Kidney (tissue), 14 donors: ENCODE measurements around the gene C2orf92. TPM values are rescaled to one million over a fixed set of nuclear protein-coding genes. Genes with fewer than 3 reads are reported as not detected.

Experiments used
- DNase-seq, 5 donors: peaks; one replicate each; pipeline ENCODE4 v3.0.0-alpha.2; 2013 to 2020
- FAIRE-seq: peaks from 2 replicates; lab custom pipeline; 2012; peaks lifted over from hg19 to GRCh38; lab: Jason Lieb, UNC
- H3K27ac ChIP-seq, 2 donors: one replicate each; pipeline ENCODE4 v1.7.0; 2013; ENCODE audit warnings: low read depth in 2 of 2, low read length in 2 of 2, inconsistent platforms in 1 of 2
- H3K27me3 ChIP-seq: one replicate; pipeline ENCODE4 v1.7.1; 2013; ENCODE audit warnings: low read length, inconsistent platforms; ENCODE audit not compliant: control insufficient read depth, insufficient read depth
- H3K36me3 ChIP-seq, 3 donors: one replicate each; pipeline versions ENCODE4 v1.7.0 to v1.7.1; 2013; ENCODE audit warnings: low read length in 3 of 3, control low read depth in 1 of 3, inconsistent platforms in 1 of 3; ENCODE audit not compliant: insufficient read depth in 3 of 3, control insufficient read depth in 2 of 3
- H3K4me1 ChIP-seq, 3 donors: one replicate each; pipeline versions ENCODE4 v1.7.0 to v1.7.1; 2013; ENCODE audit warnings: low read length in 3 of 3, inconsistent platforms in 1 of 3, low read depth in 1 of 3; ENCODE audit not compliant: control insufficient read depth in 2 of 3, insufficient read depth in 2 of 3
- H3K4me3 ChIP-seq, 3 donors: one replicate each; pipeline versions ENCODE4 v1.7.0 to v1.8.1; 2013; ENCODE audit warnings: low read length in 3 of 3, control low read depth in 1 of 3, inconsistent platforms in 1 of 3
- H3K9ac ChIP-seq, 3 donors: one replicate each; pipeline versions ENCODE4 v1.7.0 to v1.7.1; 2013; ENCODE audit warnings: low read length in 3 of 3, control low read depth in 1 of 3, inconsistent platforms in 1 of 3
- H3K9me3 ChIP-seq, 3 donors: one replicate each; pipeline versions ENCODE4 v1.7.0 to v1.7.1; 2013; ENCODE audit warnings: low read length in 3 of 3, control low read depth in 1 of 3, inconsistent platforms in 1 of 3; ENCODE audit not compliant: control insufficient read depth in 2 of 3, insufficient read depth in 1 of 3
- intact Hi-C: fragments of 100-400 bp; cut with DNase I; formaldehyde crosslinking; loops from one replicate; pipeline ENCODE4 v1.11.1; 2022
- polyA plus RNA-seq: library from polyadenylated mRNA; stranded (reverse); fragments of 350-450 nt; fragmentation: Illumina TruSeq; extraction: RNeasy Lipid Tissue Mini Kit (QIAGEN cat#74804); gene quantifications from one replicate; pipeline ENCODE4 v1.2.3, GENCODE V29; 2014; ENCODE audit warnings: low read depth, low replicate concordance; ENCODE audit not compliant: insufficient read depth
- total RNA-seq: library from RNA; stranded (reverse); fragmentation: NEBNext Ultra II Directional; extraction: Animal tissue kit (Norgen Biotek cat#: 25700); gene quantifications from one replicate; pipeline ENCODE4 v1.2.1, GENCODE V29; 2021
- TF ChIP-seq, protein P1 (sequence below): IDR thresholded peaks from 3 replicates; pipeline ENCODE4 v1.5.1; 2012; ENCODE audit warnings: mild to moderate bottlenecking, moderate library complexity, borderline replicate concordance; ENCODE audit not compliant: insufficient read depth; ENCODE audit errors: extremely low read depth
- donor health status: control.
- donor health status: control.
- donor health status: control.
- donor health status: control.
- donor health status: control.
- donor health status: DM: yes; HTN: yes; CAD: no.
- donor health status: Normal renal cell carcinoma (clear cell type).

C2orf92 gene
- total and polyA plus RNA-seq, 2 donors from 2014 or later, result 3.3 to 7.3 TPM

DNA sequence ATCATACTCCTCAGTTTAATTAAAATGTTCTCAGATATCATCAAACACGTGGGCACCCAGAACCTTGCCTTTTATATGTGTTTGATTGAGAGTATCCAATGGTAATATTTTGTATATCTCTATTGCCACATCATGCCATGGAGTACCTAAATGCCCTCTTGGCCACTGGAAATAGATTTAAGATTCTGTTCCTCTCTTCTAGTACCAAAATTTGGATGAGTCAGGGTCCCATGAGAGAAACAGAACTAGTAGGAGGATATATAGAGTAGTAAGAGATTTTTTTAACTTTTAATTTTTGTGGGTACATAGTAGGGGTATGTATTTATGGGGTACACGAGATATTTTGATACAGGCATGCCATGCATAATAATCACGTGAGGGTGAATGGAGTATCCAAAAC is 34.2 kb downstream of the C2orf92 start:
- TF ChIP-seq, protein P1, sequence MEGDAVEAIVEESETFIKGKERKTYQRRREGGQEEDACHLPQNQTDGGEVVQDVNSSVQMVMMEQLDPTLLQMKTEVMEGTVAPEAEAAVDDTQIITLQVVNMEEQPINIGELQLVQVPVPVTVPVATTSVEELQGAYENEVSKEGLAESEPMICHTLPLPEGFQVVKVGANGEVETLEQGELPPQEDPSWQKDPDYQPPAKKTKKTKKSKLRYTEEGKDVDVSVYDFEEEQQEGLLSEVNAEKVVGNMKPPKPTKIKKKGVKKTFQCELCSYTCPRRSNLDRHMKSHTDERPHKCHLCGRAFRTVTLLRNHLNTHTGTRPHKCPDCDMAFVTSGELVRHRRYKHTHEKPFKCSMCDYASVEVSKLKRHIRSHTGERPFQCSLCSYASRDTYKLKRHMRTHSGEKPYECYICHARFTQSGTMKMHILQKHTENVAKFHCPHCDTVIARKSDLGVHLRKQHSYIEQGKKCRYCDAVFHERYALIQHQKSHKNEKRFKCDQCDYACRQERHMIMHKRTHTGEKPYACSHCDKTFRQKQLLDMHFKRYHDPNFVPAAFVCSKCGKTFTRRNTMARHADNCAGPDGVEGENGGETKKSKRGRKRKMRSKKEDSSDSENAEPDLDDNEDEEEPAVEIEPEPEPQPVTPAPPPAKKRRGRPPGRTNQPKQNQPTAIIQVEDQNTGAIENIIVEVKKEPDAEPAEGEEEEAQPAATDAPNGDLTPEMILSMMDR, result no peak
- intact Hi-C loops, result loop anchor here (10.0 kb wide), 1 partner anchor 109 kb away; no protein-coding TSS in a partner anchor

DNA sequence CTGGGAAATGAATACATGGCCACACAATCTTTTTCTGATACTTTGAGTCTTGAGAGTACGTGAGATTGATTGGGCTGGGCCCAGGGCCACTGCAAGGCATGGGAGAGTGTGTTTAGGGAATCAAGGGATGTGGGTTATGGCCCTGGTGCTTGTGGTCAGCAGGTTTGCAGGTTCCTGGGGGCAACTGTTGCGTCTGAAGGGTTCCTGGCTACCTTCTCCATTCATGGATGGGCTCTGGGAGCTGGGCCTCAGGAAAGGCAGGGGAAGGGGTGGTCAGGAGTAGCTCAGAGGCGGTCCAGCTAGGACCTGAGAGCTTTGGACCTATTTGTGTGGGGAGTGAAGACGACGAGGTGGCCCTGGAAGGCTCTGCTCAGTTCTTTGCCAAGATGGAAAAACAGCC is 35.5 kb downstream of the C2orf92 start:
- Histone ChIP-seq H3K27ac (no peak overlapping the region), H3K9me3 (no peaks in the 10 kb centered on the region), H3K36me3 (no peaks in the 10 kb centered on the region), H3K4me1 (peaks cover 0 to 6% (median 0%) of the 10 kb centered on the region in 3 donors), H3K9ac (no peak overlapping the region), H3K27me3 (no peaks in the 10 kb centered on the region), H3K4me3 (no peak overlapping the region)
- TF ChIP-seq, protein P1, result no peak
- FAIRE-seq (no peak), DNase-seq (no peak)
- intact Hi-C loops, result loop anchor here (10.0 kb wide), 1 partner anchor 110 kb away; no protein-coding TSS in a partner anchor

More for the DNA sequence above, 34.2 kb downstream of the C2orf92 start:
- DNase-seq, result no peak
- H3K36me3 ChIP-seq, result no peaks in the 10 kb centered on the region
- no peaks in the 10 kb centered on the region for H3K27me3 ChIP-seq
- no peak overlapping the region for H3K27ac ChIP-seq
- H3K9me3 ChIP-seq, result no peaks in the 10 kb centered on the region
- H3K4me1 ChIP-seq, result peaks cover 0 to 6% (median 0%) of the 10 kb centered on the region in 3 donors
- no peak overlapping the region for H3K9ac ChIP-seq
- H3K4me3 ChIP-seq, result no peak overlapping the region
- FAIRE-seq, result no peak

DNA sequence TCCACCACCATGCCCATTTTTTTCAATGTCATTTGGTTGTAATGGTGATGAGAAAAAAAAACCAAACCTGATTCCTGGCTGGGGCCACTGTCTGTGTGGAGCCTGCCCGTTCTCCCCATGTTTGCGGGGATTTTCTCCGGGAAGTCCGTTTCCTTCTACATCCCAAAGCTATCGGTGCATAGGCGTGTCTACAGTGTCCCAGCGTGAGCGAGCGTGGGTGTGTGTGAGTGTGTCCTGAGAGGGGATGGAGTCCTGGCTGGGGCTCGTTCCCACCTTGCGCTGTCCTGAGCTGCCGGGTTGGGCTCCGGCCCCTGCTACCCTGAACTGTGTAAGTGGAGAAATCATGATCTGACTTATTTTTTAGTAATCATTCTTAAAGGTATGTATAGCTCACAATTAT is 36.6 kb downstream of the C2orf92 start:
- H3K9me3 ChIP-seq, result no peaks in the 10 kb centered on the region
- H3K4me1 ChIP-seq, result peaks cover 0 to 6% (median 0%) of the 10 kb centered on the region in 3 donors
- H3K9ac ChIP-seq, result no peak overlapping the region
- no peak for DNase-seq
- H3K27me3 ChIP-seq, result no peaks in the 10 kb centered on the region
- no peak overlapping the region for H3K27ac ChIP-seq
- no peaks in the 10 kb centered on the region for H3K36me3 ChIP-seq
- intact Hi-C loops, result loop anchor here (10.0 kb wide), 1 partner anchor 111 kb away; no protein-coding TSS in a partner anchor
- TF ChIP-seq, protein P1, result no peak
- H3K4me3 ChIP-seq, result no peak overlapping the region
- FAIRE-seq, result no peak
